ENCODE results near the gene HAAO.

The HAAO gene

GRCh38 chr2:42762823-42763804 is 29.3 kb downstream of the HAAO start:
- Histone ChIP-seq H3K4me3 (no peak overlapping the region), H3K4me2 (no peak overlapping the region), H3K27ac (no peak overlapping the region), H3K9ac (no peak overlapping the region), H3K27me3 (no peaks in the 10 kb centered on the region), H4K20me1 (no peaks in the 10 kb centered on the region), H3K9me3 (no peaks in the 10 kb centered on the region), H3K36me3 (peaks cover 21% of the 10 kb centered on the region; the same call in 1 of the 2 replicates), H3K4me1 (peaks cover 12% of the 10 kb centered on the region; the same call in 1 of the 2 replicates)
- no peak for TF ChIP-seq Cebpa-rat (IDR thresholded peaks at IDR 0.05)

GRCh38 chr2:42762155-42762554 is 30.2 kb downstream of the HAAO start:
- TF ChIP-seq Cebpa-rat (IDR thresholded peaks at IDR 0.05): no peak
- Histone ChIP-seq H3K36me3 (peaks cover 21% of the 10 kb centered on the region; the same call in 1 of the 2 replicates), H3K4me3 (no peak overlapping the region), H3K9me3 (no peaks in the 10 kb centered on the region), H3K4me1 (peaks cover 20% of the 10 kb centered on the region), H3K27me3 (no peaks in the 10 kb centered on the region), H3K4me2 (no peak overlapping the region), H4K20me1 (no peaks in the 10 kb centered on the region), H3K9ac (no peak overlapping the region), H3K27ac (no peak overlapping the region)

- Histone ChIP-seq H4K20me1 (no peaks in the 10 kb centered on the region), H3K9me3 (no peaks in the 10 kb centered on the region), H3K27me3 (no peaks in the 10 kb centered on the region), H3K4me2 (no peak overlapping the region), H3K9ac (no peak overlapping the region), H3K27ac (no peak overlapping the region), H3K4me3 (no peak overlapping the region), H3K4me1 (peaks cover 26% of the 10 kb centered on the region), H3K36me3 (peaks cover 21% of the 10 kb centered on the region; the same call in 1 of the 2 replicates)
- no peak for TF ChIP-seq Cebpa-rat (IDR thresholded peaks at IDR 0.05)
These were observed 30.8 kb downstream of the HAAO start for GRCh38 chr2:42761554-42761953.

GRCh38 chr2:42758751-42759150 is 33.6 kb downstream of the HAAO start:
- H3K4me1 ChIP-seq: peaks cover 42% of the 10 kb centered on the region
- no peaks in the 10 kb centered on the region for H3K27me3 ChIP-seq
- no peak for TF ChIP-seq Cebpa-rat (IDR thresholded peaks at IDR 0.05)
- H4K20me1 ChIP-seq: no peaks in the 10 kb centered on the region
- peaks cover 19% of the 10 kb centered on the region; the same call in 1 of the 2 replicates for H3K36me3 ChIP-seq
- no peak overlapping the region for H3K4me2 ChIP-seq
- H3K4me3 ChIP-seq: no peak overlapping the region
- no peak overlapping the region for H3K27ac ChIP-seq
- no peak overlapping the region for H3K9ac ChIP-seq
- H3K9me3 ChIP-seq: no peaks in the 10 kb centered on the region

- Histone ChIP-seq H4K20me1 (no peaks in the 10 kb centered on the region), H3K36me3 (peaks cover 13% of the 10 kb centered on the region; the same call in 1 of the 2 replicates), H3K4me1 (peaks cover 48% of the 10 kb centered on the region), H3K9me3 (no peaks in the 10 kb centered on the region), H3K4me2 (no peak overlapping the region), H3K27ac (no peak overlapping the region), H3K27me3 (no peaks in the 10 kb centered on the region), H3K4me3 (no peak overlapping the region), H3K9ac (no peak overlapping the region)
- TF ChIP-seq Cebpa-rat (IDR thresholded peaks at IDR 0.05): no peak
These were observed 34.2 kb downstream of the HAAO start for GRCh38 chr2:42757981-42758740.

- Histone ChIP-seq H3K4me1 (peaks cover 59% of the 10 kb centered on the region), H4K20me1 (no peaks in the 10 kb centered on the region), H3K4me3 (no peak overlapping the region; the same call in 1 of the 2 replicates), H3K27ac (peak overlapping the region; percentile 83), H3K9me3 (no peaks in the 10 kb centered on the region), H3K27me3 (no peaks in the 10 kb centered on the region), H3K4me2 (peak overlapping the region; percentile 82), H3K36me3 (peaks cover 5% of the 10 kb centered on the region; the same call in 1 of the 2 replicates), H3K9ac (peak overlapping the region; percentile 62)
- no peak for TF ChIP-seq Cebpa-rat (IDR thresholded peaks at IDR 0.05)
These were observed 35.3 kb downstream of the HAAO start for GRCh38 chr2:42756966-42757513.

GRCh38 chr2:42756150-42756775 is 36.1 kb downstream of the HAAO start:
- TF ChIP-seq Cebpa-rat (IDR thresholded peaks at IDR 0.05): no peak
- H3K27ac ChIP-seq: peak overlapping the region; percentile 83
- 0 out of 2 replicates have a peak, but pooled peaks cover 5% of the 10 kb centered on the region for H3K36me3 ChIP-seq
- H3K27me3 ChIP-seq: no peaks in the 10 kb centered on the region
- no peaks in the 10 kb centered on the region for H3K9me3 ChIP-seq
- peaks cover 67% of the 10 kb centered on the region for H3K4me1 ChIP-seq
- H3K4me3 ChIP-seq: no peak overlapping the region; the same call in 1 of the 2 replicates
- peak overlapping the region; percentile 62 for H3K9ac ChIP-seq
- no peaks in the 10 kb centered on the region for H4K20me1 ChIP-seq
- peak overlapping the region; percentile 82 for H3K4me2 ChIP-seq

GRCh38 chr2:42755191-42755880 is 37.0 kb downstream of the HAAO start:
- H3K9me3 ChIP-seq: no peaks in the 10 kb centered on the region
- peak overlapping the region; percentile 9; the same call in 1 of the 2 replicates for H3K4me3 ChIP-seq
- H3K4me2 ChIP-seq: peak overlapping the region; percentile 82
- H3K27me3 ChIP-seq: no peaks in the 10 kb centered on the region
- peak overlapping the region; percentile 83 for H3K27ac ChIP-seq
- no peak for TF ChIP-seq Cebpa-rat (IDR thresholded peaks at IDR 0.05)
- H4K20me1 ChIP-seq: no peaks in the 10 kb centered on the region
- 0 out of 2 replicates have a peak, but pooled peaks cover 2% of the 10 kb centered on the region for H3K36me3 ChIP-seq
- peaks cover 76% of the 10 kb centered on the region for H3K4me1 ChIP-seq
- H3K9ac ChIP-seq: peak overlapping the region; percentile 62

Measured in BLaER1 (cell line).